Testis (tissue), 3 donors: Measurements from ENCODE around the gene MARK4. TPM values are rescaled to one million over a fixed set of nuclear protein-coding genes. Genes with fewer than 3 reads are reported as not detected.

Source experiments
- DNase-seq: peaks from one replicate; pipeline ENCODE4 v3.0.0-alpha.2; 2019
- H3K27ac ChIP-seq, 2 donors: fragments of 200-600 bp; sonication (generic); one replicate each; pipeline ENCODE4 v1.5.1; 2019
- H3K27me3 ChIP-seq: fragments of 200-600 bp; sonication (generic); one replicate; pipeline ENCODE4 v1.5.1; 2019
- H3K36me3 ChIP-seq: fragments of 200-600 bp; sonication (generic); one replicate; pipeline ENCODE4 v1.5.1; 2017; ENCODE audit warnings: low read depth; ENCODE audit errors: missing control alignments
- H3K4me1 ChIP-seq: fragments of 200-600 bp; sonication (generic); one replicate; pipeline ENCODE4 v1.5.1; 2019
- H3K4me3 ChIP-seq, 2 donors: fragments of 200-600 bp; sonication (generic); one replicate each; pipeline ENCODE4 v1.5.1; 2017 to 2019
- H3K9me3 ChIP-seq: fragments of 200-600 bp; sonication (generic); one replicate; pipeline ENCODE4 v1.5.1; 2017
- CTCF ChIP-seq, 3 experiments: fragments of 450-650 bp in 2 of 3; fragments of 200-600 bp in 1 of 3; sonication (generic) in 1 of 3; IDR thresholded peaks; one replicate each; pipeline ENCODE4 v1.5.1; 2016 to 2019; ENCODE audit warnings: antibody characterized with exemption in 3 of 3, mild to moderate bottlenecking in 2 of 3, moderate library complexity in 1 of 3
- POLR2A ChIP-seq: fragments of 450-650 bp; IDR thresholded peaks from one replicate; pipeline ENCODE4 v1.6.1; 2017; ENCODE audit warnings: antibody characterized with exemption, mild to moderate bottlenecking, moderate library complexity
- WGBS, 2 donors: methylation state at CpG; one replicate each; pipeline ENCODE4 v1.1.5; 2018; 5-methylcytosine and 5-hydroxymethylcytosine counted together
- intact Hi-C: fragments of 100-400 bp; cut with DNase I; formaldehyde crosslinking; loops from one replicate; pipeline ENCODE4 v1.15.1; 2023; ENCODE audit warnings: low total_unique reads
- polyA plus RNA-seq: library from polyadenylated mRNA; stranded (reverse); fragments of 350-450 nt; fragmentation: Illumina TruSeq; extraction: RNeasy Lipid Tissue Mini Kit (QIAGEN cat#74804); gene quantifications from one replicate; pipeline ENCODE4 v1.2.3, GENCODE V29; 2014; ENCODE audit warnings: low read depth, low replicate concordance; ENCODE audit not compliant: insufficient read depth
- total RNA-seq, 2 donors: library from RNA; depleted of rRNA; stranded (reverse); fragments of >200 nt; gene quantifications; one replicate each; pipeline ENCODE4 v1.2.3, GENCODE V29; 2016

Gene MARK4
- total and polyA plus RNA-seq, 3 donors from 2014 or later: 114 to 200 (median 197) TPM

DNA sequence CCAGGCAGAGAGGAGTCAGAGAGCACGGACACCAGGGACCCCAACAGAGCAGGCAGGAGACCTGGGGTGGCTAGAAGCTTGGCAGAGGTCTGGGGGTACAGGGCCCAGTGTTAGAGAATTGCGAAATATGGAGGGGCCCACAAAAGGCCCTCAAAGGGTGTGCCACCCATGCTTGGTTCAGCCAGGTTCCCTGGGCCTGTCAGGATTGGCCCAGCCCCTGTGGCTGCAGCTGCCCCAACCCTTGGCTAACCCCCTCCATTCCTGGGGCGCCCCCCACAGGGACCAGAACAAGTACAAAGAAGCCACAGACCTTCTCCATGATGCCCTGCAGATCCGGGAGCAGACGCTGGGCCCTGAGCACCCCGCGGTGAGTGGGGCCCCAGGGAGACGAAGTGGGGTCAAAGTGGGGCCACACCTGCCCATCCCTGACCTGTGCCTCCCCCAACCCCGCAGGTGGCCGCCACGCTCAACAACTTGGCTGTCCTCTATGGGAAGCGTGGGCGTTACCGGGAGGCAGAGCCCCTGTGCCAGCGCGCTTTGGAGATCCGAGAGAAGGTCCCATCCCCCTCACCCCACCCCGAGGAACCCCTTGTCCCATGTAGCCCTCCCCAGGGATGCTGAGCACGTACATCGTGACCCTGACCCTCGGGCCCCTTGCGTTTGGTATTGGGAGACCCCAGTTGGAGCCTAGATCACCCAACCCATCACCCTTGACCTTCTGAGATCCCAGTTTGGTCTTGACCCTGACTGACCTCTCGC is 97.5 kb downstream of the MARK4 start:
- no peak overlapping the region for H3K27ac ChIP-seq
- no peak overlapping the region for H3K4me3 ChIP-seq
- H3K36me3 ChIP-seq: no peaks in the 10 kb centered on the region
- H3K4me1 ChIP-seq: no peaks in the 10 kb centered on the region
- H3K9me3 ChIP-seq: no peaks in the 10 kb centered on the region
- intact Hi-C loops: no loop called here
- H3K27me3 ChIP-seq: no peaks in the 10 kb centered on the region
- 78 to 84% methylated on average over 15 to 23 of the region's 23 CpGs for WGBS, 2 donors
- DNase-seq: no peak
- TF ChIP-seq CTCF (IDR thresholded peaks at IDR 0.05) (no peak), POLR2A (no peak)

DNA sequence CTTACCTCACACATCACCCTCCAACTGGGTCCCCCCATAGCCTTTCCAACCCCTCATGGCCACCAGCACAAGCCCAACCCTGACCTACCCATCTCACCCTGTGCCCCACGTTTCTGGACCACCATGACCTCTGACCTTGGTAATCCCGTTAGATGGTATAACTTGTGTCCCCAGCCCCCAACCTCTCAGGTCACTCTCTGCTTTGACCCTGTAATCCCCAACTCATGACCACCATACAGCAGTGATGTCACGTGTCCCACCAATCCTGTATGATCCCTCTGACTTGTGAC is 98.0 kb downstream of the MARK4 start:
- Histone ChIP-seq H3K27me3 (no peaks in the 10 kb centered on the region), H3K4me1 (no peaks in the 10 kb centered on the region), H3K27ac (no peak overlapping the region), H3K4me3 (no peak overlapping the region), H3K36me3 (no peaks in the 10 kb centered on the region), H3K9me3 (no peaks in the 10 kb centered on the region)
- DNase-seq: no peak
- 57 to 80% methylated on average over 3 of the region's 3 CpGs for WGBS, 2 donors
- TF ChIP-seq POLR2A (no peak), CTCF (IDR thresholded peaks at IDR 0.05) (no peak)
- intact Hi-C loops: no loop called here

- no peak overlapping the region for H3K4me3 ChIP-seq
- DNase-seq: no peak
These were observed 98.4 kb downstream of the MARK4 start for GRCh38 chr19:45349430-45349941.

GRCh38 chr19:45350477-45351058 is 99.5 kb downstream of the MARK4 start:
- Histone ChIP-seq H3K9me3 (no peaks in the 10 kb centered on the region), H3K27ac (no peak overlapping the region), H3K36me3 (no peaks in the 10 kb centered on the region), H3K4me1 (no peaks in the 10 kb centered on the region), H3K4me3 (no peak overlapping the region), H3K27me3 (no peaks in the 10 kb centered on the region)
- TF ChIP-seq POLR2A (no peak), CTCF (IDR thresholded peaks at IDR 0.05) (no peak)
- intact Hi-C loops: no loop called here
- 91 to 93% methylated on average over 11 to 17 of the region's 17 CpGs for WGBS, 2 donors
- DNase-seq: no peak

More at GRCh38 chr19:45349430-45349941, 98.4 kb downstream of the MARK4 start:
- intact Hi-C loops: no loop called here
- WGBS, 2 donors: 80 to 86% methylated on average over 7 to 17 of the region's 17 CpGs
- H3K36me3 ChIP-seq: no peaks in the 10 kb centered on the region
- H3K9me3 ChIP-seq: no peaks in the 10 kb centered on the region
- no peaks in the 10 kb centered on the region for H3K27me3 ChIP-seq
- TF ChIP-seq CTCF (IDR thresholded peaks at IDR 0.05) (no peak), POLR2A (no peak)
- no peak overlapping the region for H3K27ac ChIP-seq
- H3K4me1 ChIP-seq: no peaks in the 10 kb centered on the region
